ENCODE data around the gene KLHL29. TPM values are rescaled to one million over a fixed set of nuclear protein-coding genes. Genes with fewer than 3 reads are reported as not detected.

The KLHL29 gene
- total RNA-seq, 1 experiment from 2014 or later = 2.4 TPM

DNA sequence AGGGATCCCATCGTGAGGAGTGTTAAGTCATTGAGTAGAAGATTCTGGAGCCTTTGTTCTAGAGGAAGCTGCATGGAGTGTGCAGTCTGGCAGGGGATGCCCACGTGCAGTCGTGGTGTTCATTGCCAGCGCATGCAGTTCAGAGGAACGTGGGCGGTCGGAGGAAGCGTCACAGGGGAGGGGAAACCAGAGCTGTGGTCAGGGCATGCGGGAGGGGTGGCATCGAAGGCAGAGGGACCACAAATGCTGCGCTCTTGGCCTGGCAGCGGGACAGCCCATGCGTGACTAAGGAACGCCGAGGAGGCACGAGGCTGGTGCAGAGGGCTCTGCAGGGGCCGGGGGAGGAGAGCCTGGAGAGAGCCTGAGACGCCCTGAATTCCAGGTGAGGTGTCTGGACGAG lies 141.1 kb downstream of the KLHL29 start:
- TF ChIP-seq CTCF (conservative IDR thresholded peaks at IDR 0.05) = no peak
- H3K56ac ChIP-seq (ENCODE audit: insufficient read length, low read depth, low read length) = no peak overlapping the region
- no peak overlapping the region for H3K27ac ChIP-seq (ENCODE audit: insufficient read length, low read depth, low read length)
- H3K79me2 ChIP-seq (ENCODE audit: insufficient read depth, low read length) = no peaks in the 10 kb centered on the region
- H3K4ac ChIP-seq (ENCODE audit: low read depth, low read length) = no peak overlapping the region
- Mint-ChIP-seq H3K36me3 (ENCODE audit: insufficient read depth in 1 of 3, low read depth in 3 of 3) (no peaks in the 10 kb centered on the region), H3K4me1 (peaks cover 22 to 30% of the 10 kb centered on the region in 2 experiments), H3K27ac (peak overlapping the region in 1 of 3 experiments; percentile 82; a peak in 1 of 7 replicates), H3K4me3 (no peak overlapping the region), H3K27me3 (ENCODE audit: low read depth) (no peaks in the 10 kb centered on the region; the same call in 1 of the 2 replicates), H3K9me3 (no peaks in the 10 kb centered on the region)
- DNase-seq = no peak
- no peak overlapping the region for H2BK5ac ChIP-seq (ENCODE audit: insufficient read length, low read length)
- H2BK20ac ChIP-seq (ENCODE audit: low read depth, low read length, poor library complexity, severe bottlenecking) = no peak overlapping the region
- no peak overlapping the region for H3K23ac ChIP-seq (ENCODE audit: insufficient read length, low read depth, low read length)
- no peaks in the 10 kb centered on the region for H3K9me3 ChIP-seq (ENCODE audit: control insufficient read depth, low read depth, low read length)
- no peak overlapping the region for H2AFZ ChIP-seq (ENCODE audit: low read length)
- H4K8ac ChIP-seq (replicated peaks; ENCODE audit: insufficient read length, low read depth, low read length) = no peak overlapping the region
- no peak overlapping the region for H3K4me2 ChIP-seq (ENCODE audit: insufficient read depth, insufficient read length, low read length)
- no peak overlapping the region for H2BK120ac ChIP-seq (ENCODE audit: low read depth, low read length, poor library complexity, severe bottlenecking)
- H3K79me1 ChIP-seq (ENCODE audit: insufficient read depth, low read depth, low read length, poor library complexity, severe bottlenecking) = no peaks in the 10 kb centered on the region
- H3K9ac ChIP-seq (ENCODE audit: extremely low read depth, insufficient read length, low read length) = no peak overlapping the region
- no peak overlapping the region for H3K14ac ChIP-seq (ENCODE audit: insufficient read depth, low read length)
- no peak overlapping the region for H3T11ph ChIP-seq (ENCODE audit: low read length)
- H4K91ac ChIP-seq (ENCODE audit: insufficient read length, low read depth, low read length) = no peak overlapping the region
- no peaks in the 10 kb centered on the region for H3K27me3 ChIP-seq (ENCODE audit: insufficient read depth, low read length)
- WGBS (ENCODE audit: extremely low coverage, insufficient read length, low lambda C conversion rate) = no CpG with 5 or more reads among the region's 19 CpGs
- no peak overlapping the region for H2BK12ac ChIP-seq (ENCODE audit: insufficient read length, low read depth, low read length)
- no peak overlapping the region for H2AK5ac ChIP-seq (ENCODE audit: insufficient read length, low read length)
- H4K5ac ChIP-seq (ENCODE audit: insufficient read length, low read depth, low read length) = no peak overlapping the region
- H3K4me1 ChIP-seq (ENCODE audit: insufficient read depth, low read length) = peaks cover 3% of the 10 kb centered on the region
- no peak overlapping the region for H2BK15ac ChIP-seq (ENCODE audit: low read depth, low read length)
- H3K23me2 ChIP-seq (ENCODE audit: insufficient read length, low read depth, low read length, poor library complexity, severe bottlenecking) = no peaks in the 10 kb centered on the region
- peak overlapping the region; percentile 61 for H3K18ac ChIP-seq (ENCODE audit: insufficient read length, low read depth, low read length)
- H4K20me1 ChIP-seq (ENCODE audit: control insufficient read depth, insufficient read depth, insufficient read length) = no peaks in the 10 kb centered on the region
